Upper lobe of left lung (tissue), 4 donors: Measurements from ENCODE around the gene LHX2.

Experiments
- EP300 ChIP-seq, 4 donors: sonication (generic); formaldehyde crosslinking; IDR thresholded peaks; one replicate each; pipeline ENCODE4 v1.5.1; 2017; ENCODE audit warnings: antibody characterized with exemption in 4 of 4, control low read depth in 2 of 4
- POLR2A ChIP-seq, 4 donors: fragments of 450-650 bp; IDR thresholded peaks; one replicate each; pipeline ENCODE4 v1.5.1; 2016 to 2017; ENCODE audit warnings: antibody characterized with exemption in 4 of 4, mild to moderate bottlenecking in 2 of 4
- POLR2AphosphoS5 ChIP-seq, 2 donors: sonication (generic); formaldehyde crosslinking; IDR thresholded peaks; one replicate each; pipeline ENCODE4 v1.5.1; 2017; ENCODE audit warnings: antibody characterized with exemption in 2 of 2
- TF ChIP-seq, protein P1 (sequence below), 6 experiments: fragments of 450-650 bp in 4 of 6; fragments of 200-600 bp in 2 of 6; sonication (generic) in 2 of 6; IDR thresholded peaks; one replicate each; pipeline ENCODE4 v1.5.1; 2016 to 2019; ENCODE audit warnings: antibody characterized with exemption in 6 of 6

DNA sequence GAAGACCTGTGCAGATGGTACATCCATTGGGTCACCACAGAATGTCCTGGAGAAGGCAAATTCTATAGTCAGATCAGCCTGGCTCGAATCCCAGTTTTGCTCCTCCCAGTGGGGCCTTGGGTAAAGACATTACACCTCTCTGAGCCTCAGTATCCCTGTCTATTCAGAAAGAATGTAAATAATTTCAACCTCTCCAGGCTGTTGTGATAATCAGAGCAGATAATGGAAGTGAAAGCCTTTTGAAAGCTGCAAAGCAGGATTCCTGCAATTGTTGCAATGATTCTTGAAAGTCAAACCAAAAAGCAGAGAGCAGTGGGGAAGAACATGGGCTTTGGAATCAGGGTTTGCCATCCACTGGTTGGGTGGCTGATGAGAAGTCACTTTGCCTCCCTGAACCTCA, 63.2 kb downstream of the LHX2 start:
- no peak for TF ChIP-seq EP300 (IDR thresholded peaks at IDR 0.05)
- TF ChIP-seq POLR2A (IDR thresholded peaks at IDR 0.05) = no peak
- TF ChIP-seq, protein P1, sequence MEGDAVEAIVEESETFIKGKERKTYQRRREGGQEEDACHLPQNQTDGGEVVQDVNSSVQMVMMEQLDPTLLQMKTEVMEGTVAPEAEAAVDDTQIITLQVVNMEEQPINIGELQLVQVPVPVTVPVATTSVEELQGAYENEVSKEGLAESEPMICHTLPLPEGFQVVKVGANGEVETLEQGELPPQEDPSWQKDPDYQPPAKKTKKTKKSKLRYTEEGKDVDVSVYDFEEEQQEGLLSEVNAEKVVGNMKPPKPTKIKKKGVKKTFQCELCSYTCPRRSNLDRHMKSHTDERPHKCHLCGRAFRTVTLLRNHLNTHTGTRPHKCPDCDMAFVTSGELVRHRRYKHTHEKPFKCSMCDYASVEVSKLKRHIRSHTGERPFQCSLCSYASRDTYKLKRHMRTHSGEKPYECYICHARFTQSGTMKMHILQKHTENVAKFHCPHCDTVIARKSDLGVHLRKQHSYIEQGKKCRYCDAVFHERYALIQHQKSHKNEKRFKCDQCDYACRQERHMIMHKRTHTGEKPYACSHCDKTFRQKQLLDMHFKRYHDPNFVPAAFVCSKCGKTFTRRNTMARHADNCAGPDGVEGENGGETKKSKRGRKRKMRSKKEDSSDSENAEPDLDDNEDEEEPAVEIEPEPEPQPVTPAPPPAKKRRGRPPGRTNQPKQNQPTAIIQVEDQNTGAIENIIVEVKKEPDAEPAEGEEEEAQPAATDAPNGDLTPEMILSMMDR (IDR thresholded peaks at IDR 0.05) = no peak
- no peak for TF ChIP-seq POLR2AphosphoS5 (IDR thresholded peaks at IDR 0.05)
